ENCODE results near the gene SLC9A2. TPM values are rescaled to one million over a fixed set of nuclear protein-coding genes. Genes with fewer than 3 reads are reported as not detected.

Gene SLC9A2
- total and polyA plus RNA-seq, 2 donors (not counting 1 experiment from before 2014, with no cell fraction given) = not detected

GRCh38 chr2:102737431-102737830, 118.1 kb downstream of the SLC9A2 start:
- ATAC-seq (ENCODE audit: low read depth) = no peak
- Histone ChIP-seq H3K27ac (ENCODE audit: low read length in 2 of 2) (peak overlapping the region in 1 of 2 donors; percentile 65), H3K9ac (ENCODE audit: low read length) (peak overlapping the region; percentile 86)

GRCh38 chr2:102743259-102743658, 123.9 kb downstream of the SLC9A2 start:
- Histone ChIP-seq H4K20me1 (ENCODE audit: control insufficient read depth, insufficient read depth, low read length, poor library complexity, severe bottlenecking) (no peaks in the 10 kb centered on the region), H3K27ac (ENCODE audit: low read length in 2 of 2) (no peak overlapping the region), H3K27me3 (replicated peaks in 1 of 4; ENCODE audit: control extremely low read depth in 1 of 4, control insufficient read depth in 3 of 4, insufficient read depth in 4 of 4, low read length in 3 of 4) (no peaks in the 10 kb centered on the region), H3K4me3 (ENCODE audit: control extremely low read depth in 1 of 5, extremely low read depth in 1 of 5, insufficient read depth in 1 of 5, low read depth in 2 of 5, low read length in 4 of 5) (no peak overlapping the region), H3K36me3 (replicated peaks in 1 of 2; ENCODE audit: control extremely low read depth in 1 of 2, control insufficient read depth in 1 of 2, extremely low read depth in 1 of 2, insufficient read depth in 2 of 2, low read length in 1 of 2) (no peaks in the 10 kb centered on the region), H3K4me2 (replicated peaks; ENCODE audit: low read depth, low read length, poor library complexity, severe bottlenecking) (no peak overlapping the region), H3K79me2 (ENCODE audit: control insufficient read depth, insufficient read depth, low read length) (peaks cover 10% of the 10 kb centered on the region), H3K9ac (ENCODE audit: low read length) (no peak overlapping the region), H2AFZ (ENCODE audit: insufficient read depth, low read depth, low read length, poor library complexity, severe bottlenecking) (no peak overlapping the region), H3K4me1 (ENCODE audit: control insufficient read depth in 2 of 2, insufficient read depth in 2 of 2, low read length in 2 of 2) (no peaks in the 10 kb centered on the region), H3K9me3 (ENCODE audit: control extremely low read depth in 1 of 3, control insufficient read depth in 2 of 3, insufficient read depth in 1 of 3, low read length in 2 of 3) (peaks cover 0 to 1% (median 0%) of the 10 kb centered on the region in 3 donors)
- no peak overlapping the region for H3K27ac Mint-ChIP-seq
- H3K27me3 Mint-ChIP-seq = no peaks in the 10 kb centered on the region
- TF ChIP-seq CTCF (IDR thresholded peaks at IDR 0.05) (no peak), EZH2 (IDR thresholded peaks at IDR 0.05; ENCODE audit: borderline replicate concordance, insufficient read depth, low read depth, low read length, poor library complexity, severe bottlenecking) (no peak)
- ChIA-PET CTCF (interaction anchor here (1.5 kb wide), 1 partner anchor 10 kb away, joined by 4 read pairs; no protein-coding TSS in a partner anchor), POLR2A (no interaction called here)
- intact Hi-C loops (cut with micrococcal nuclease) = no loop called here
- ATAC-seq (ENCODE audit: low read depth) (no peak), DNase-seq (no peak)
- no peak overlapping the region for H3K4me3 Mint-ChIP-seq
- no peaks in the 10 kb centered on the region for H3K9me3 Mint-ChIP-seq (ENCODE audit: insufficient read depth)
- WGBS (ENCODE audit: insufficient coverage) = 100% methylated on average over 2 of the region's 3 CpGs
- no peaks in the 10 kb centered on the region for H3K4me1 Mint-ChIP-seq

More at GRCh38 chr2:102737431-102737830, 118.1 kb downstream of the SLC9A2 start:
- ChIA-PET POLR2A (no interaction called here), CTCF (interaction anchor here (2.1 to 2.3 kb wide), 2 partner anchors 10 to 16 kb away, joined by 7 to 14 read pairs; no protein-coding TSS in a partner anchor)
- Mint-ChIP-seq H3K4me1 (peaks cover 33% of the 10 kb centered on the region), H3K4me3 (peak overlapping the region; percentile 97), H3K9me3 (ENCODE audit: insufficient read depth) (no peaks in the 10 kb centered on the region), H3K27ac (peak overlapping the region; percentile 92), H3K27me3 (no peaks in the 10 kb centered on the region)
- Histone ChIP-seq H3K4me2 (replicated peaks; ENCODE audit: low read depth, low read length, poor library complexity, severe bottlenecking) (peak overlapping the region; percentile 84), H3K4me3 (ENCODE audit: control extremely low read depth in 1 of 5, extremely low read depth in 1 of 5, insufficient read depth in 1 of 5, low read depth in 2 of 5, low read length in 4 of 5) (peak overlapping the region; percentile 78 to 89 (median 85)), H3K79me2 (ENCODE audit: control insufficient read depth, insufficient read depth, low read length) (peaks cover 21% of the 10 kb centered on the region), H3K4me1 (ENCODE audit: control insufficient read depth in 2 of 2, insufficient read depth in 2 of 2, low read length in 2 of 2) (peaks cover 25 to 26% of the 10 kb centered on the region in 2 donors), H2AFZ (ENCODE audit: insufficient read depth, low read depth, low read length, poor library complexity, severe bottlenecking) (peak overlapping the region; percentile 89), H3K36me3 (replicated peaks in 1 of 2; ENCODE audit: control extremely low read depth in 1 of 2, control insufficient read depth in 1 of 2, extremely low read depth in 1 of 2, insufficient read depth in 2 of 2, low read length in 1 of 2) (no peaks in the 10 kb centered on the region), H4K20me1 (ENCODE audit: control insufficient read depth, insufficient read depth, low read length, poor library complexity, severe bottlenecking) (no peaks in the 10 kb centered on the region), H3K27me3 (replicated peaks in 1 of 4; ENCODE audit: control extremely low read depth in 1 of 4, control insufficient read depth in 3 of 4, insufficient read depth in 4 of 4, low read length in 3 of 4) (no peaks in the 10 kb centered on the region), H3K9me3 (ENCODE audit: control extremely low read depth in 1 of 3, control insufficient read depth in 2 of 3, insufficient read depth in 1 of 3, low read length in 2 of 3) (no peaks in the 10 kb centered on the region)
- intact Hi-C loops (cut with micrococcal nuclease) = no loop called here
- no peak for DNase-seq
- 91% methylated on average over 1 of the region's 1 CpG for WGBS (ENCODE audit: insufficient coverage)
- TF ChIP-seq CTCF (IDR thresholded peaks at IDR 0.05) (no peak), EZH2 (IDR thresholded peaks at IDR 0.05; ENCODE audit: borderline replicate concordance, insufficient read depth, low read depth, low read length, poor library complexity, severe bottlenecking) (no peak)

Measured in B cell (primary cell).